GM18858 (cell line): ENCODE measurements around the gene ELL.
A peak's percentile ranks its signal among the peaks of the same experiment; 100 is the strongest.
"Not testable (repeated sequence)": the region's sequence is repeated elsewhere in the genome, so short reads cannot be mapped to it uniquely, and the experiment has no call there.

ENCODE experiments used
- ATAC-seq: cut with Tn5 transposase; IDR thresholded peaks from one replicate; pipeline ENCODE4 v1.9.1; 2021; ENCODE audit not compliant: unreplicated experiment

The ELL gene

DNA sequence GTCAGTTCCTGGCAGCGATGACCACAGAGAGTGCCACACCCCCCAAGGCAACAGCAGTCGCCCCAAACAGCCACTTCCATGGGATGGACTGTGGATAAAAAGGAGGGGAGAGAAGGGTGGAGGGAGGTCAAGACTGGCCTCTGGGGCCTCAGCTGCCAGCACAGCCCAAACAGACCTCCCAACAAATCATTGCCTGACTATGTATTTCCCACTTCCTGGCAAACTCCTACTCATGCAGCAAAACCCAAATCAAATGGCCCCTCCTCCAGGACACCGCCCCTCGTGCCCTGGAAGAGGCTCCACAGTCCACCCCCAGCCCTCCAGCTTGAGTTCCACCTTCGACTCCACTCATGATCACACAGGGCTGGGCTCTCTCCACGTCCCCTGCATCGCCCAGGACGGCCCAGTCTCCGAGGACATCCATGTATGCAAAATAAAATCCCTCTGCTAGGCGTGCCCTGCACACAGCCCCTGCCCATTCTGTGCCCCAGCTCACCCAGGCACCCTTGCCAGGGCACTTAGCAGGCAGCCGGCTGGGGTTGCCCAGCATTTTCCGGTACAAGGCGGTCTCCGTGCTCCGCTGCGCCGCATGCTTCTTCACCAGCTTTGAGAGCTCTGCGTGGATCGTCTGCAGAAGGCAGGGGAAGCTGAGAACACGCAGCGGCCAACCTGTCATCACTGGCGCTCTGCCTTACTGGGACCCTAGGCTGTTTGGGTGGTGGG is 10.5 kb upstream of the ELL start:
- ATAC-seq, result no peak

DNA sequence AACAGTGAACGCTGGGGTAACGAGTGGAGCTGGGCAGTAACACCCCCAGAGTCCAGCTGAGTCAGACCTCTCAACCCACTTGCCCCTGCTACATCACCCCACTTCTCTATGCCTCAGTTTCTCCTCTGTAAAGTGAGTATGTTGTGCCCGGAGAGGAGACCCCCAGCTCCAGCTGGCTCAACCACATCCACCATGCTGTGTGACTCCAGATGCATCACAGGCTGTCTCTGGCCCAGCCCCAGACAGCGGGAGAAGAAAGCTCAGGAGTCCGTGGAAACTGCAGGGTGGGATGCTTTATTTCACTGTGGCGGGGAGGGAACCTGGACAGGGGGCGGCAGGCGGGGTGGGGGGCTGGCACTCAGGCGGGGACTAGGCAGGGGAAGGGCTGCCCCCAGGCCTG is 9.6 kb upstream of the ELL start:
- no peak for ATAC-seq

DNA sequence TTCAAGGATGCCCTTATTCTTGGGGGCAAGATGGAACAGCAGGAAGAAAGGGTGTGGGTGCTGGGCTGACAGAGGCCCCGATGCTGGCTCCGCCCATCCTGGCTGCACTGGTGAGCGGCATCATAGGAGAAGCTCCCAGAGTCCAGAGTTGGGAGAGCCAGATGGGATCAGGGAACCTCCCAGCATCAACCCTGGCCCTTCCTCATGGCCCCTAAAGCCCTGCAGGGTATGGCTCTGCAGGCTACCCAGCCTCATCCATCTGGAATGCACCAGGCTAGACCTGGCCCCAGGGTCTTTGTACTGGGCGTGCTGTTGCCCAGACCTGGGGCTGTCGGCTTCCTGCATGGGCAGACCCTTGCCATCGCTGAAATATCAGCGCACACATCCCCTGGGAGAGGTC is 7.9 kb upstream of the ELL start:
- ATAC-seq, result no peak

DNA sequence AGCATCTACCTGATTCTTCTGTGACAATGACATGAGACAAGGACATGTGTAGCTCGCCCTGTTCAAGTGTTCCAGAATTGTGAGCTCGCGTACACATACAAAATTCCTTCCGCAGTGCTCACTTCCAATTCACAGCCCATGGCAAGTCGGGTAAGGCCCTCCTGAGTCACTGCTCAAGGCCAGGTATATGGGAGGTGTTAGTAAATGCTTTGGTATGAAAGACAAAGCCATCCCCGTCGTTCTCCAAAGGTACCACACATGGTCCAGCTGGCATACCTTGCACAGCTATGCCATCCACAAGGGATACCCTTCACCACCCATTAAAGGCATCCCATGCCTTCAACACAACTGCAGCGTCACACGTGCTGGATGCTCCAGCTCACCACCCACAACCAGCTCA is 4.4 kb upstream of the ELL start:
- no peak for ATAC-seq

DNA sequence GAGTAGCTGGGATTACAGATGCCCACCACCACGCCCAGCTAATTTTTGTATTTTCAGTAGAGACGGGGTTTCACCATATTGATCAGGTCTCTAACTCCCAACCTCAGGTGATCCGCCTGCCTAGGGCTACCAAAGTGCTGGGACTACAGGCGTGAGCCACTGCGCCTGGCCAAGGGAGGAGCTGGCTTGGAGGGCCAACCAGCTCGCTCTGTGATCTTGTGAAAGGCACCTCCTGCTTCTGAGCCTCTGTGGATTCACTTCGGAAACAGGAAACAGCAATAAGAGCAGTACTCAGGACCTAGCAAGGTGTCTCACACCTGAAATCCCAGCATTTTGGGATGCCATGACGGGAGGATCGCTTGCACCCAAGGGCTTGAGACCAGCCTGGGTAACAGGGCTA is 2.0 kb upstream of the ELL start:
- no peak for ATAC-seq

DNA sequence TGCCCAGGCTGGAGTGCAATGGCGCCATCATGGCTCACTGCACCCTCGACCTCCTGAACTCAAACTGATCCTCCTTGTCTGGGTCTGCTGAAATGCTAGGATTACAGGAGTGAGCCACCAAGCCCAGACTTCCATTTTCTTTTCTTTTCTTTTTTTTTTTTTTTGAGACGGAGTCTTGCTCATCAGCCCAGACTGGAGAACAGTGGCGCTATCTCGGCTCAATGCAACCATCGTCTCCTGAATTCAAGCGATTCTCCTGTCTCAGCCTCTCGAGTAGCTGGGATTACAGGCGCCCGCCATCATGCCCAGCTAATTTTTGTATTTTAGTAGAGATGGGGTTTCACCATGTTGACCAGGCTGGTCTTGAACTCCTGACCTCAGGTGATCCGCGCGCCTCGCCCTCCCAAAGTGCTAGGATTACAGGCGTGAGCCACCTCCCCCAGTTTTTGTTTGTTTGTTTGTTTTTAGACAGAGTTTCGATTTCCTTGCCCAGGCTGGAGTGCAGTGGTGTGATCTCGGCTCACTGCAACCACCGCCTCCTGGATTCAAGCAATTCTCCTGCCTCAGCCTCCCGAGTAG is 1.1 kb upstream of the ELL start:
- not testable (repeated sequence) for ATAC-seq

DNA sequence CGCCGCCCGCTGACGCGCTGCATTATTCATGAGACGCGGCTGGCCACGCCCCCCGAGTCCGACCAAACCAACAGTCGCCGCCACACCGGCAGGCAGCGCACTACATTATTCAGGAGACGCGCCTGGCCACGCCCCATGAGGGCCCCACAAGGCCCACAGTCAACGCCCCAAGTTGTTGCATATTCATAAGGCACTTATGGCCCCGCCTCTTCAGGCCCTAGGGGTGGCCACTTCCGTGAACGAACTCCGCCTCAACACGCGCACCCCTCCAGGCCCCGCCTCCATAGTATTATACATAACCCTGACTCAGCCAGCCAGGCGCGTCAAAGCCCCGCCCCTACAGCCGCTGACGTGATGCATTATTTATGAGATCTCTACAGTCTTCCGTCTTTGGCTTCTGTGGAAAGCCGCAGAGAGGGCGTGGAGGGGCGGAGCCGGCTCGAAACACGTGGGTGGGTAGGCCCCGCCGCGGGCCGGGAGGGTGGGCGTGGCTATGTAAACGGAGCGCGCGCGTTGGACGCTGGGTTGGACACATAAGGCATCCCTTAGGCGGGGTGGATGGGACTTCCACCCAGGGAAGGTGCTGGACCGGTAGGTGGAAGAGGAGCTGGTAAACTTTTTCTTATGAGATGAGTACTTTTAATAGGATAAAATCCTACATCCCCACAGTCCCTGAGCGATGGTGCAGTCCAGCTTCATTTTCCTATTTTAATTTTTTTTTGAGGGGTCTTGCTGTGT is 423 bp upstream of the ELL start:
- peak; percentile 76 for ATAC-seq

DNA sequence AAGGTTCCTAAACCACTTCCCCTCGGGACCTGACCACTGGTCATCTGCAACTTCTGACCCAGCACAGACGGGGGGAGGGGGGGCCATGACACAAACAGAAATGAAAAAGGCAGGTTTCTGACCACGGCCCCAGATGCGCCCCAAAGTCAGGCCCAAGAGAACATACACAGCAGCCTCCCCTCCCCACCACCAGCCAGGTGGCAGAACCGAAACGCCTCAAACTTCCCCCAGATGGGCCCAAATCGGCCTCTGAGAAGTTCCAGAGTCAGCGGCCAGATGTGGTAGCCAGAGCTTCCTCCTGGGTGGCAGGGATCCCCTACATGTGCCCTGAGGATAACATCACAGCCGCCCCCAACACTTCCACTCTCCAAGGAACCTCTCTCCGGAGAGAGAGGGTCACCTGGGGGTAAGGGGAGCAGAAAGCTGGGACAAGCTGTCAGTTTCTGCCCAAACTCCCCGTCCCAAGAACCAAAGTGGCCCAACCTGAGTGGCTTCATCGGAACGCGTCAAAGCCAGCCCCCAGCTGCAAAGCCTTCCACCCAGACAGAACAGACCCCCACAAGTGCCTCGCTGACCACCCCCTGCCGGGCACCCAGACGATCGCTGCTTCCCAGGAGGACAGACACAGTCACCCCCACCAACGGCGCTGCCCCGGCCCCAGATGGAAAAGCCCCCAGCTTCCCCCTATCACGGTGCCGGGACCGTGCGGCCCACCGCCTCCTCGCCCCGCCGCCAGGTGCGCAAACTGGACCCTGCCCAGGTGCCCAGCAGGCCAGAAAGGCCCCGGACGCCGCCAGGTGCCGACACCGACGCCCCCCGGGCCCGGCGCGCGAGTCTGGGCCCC is 800 bp downstream of the ELL start:
- ATAC-seq, result no peak

DNA sequence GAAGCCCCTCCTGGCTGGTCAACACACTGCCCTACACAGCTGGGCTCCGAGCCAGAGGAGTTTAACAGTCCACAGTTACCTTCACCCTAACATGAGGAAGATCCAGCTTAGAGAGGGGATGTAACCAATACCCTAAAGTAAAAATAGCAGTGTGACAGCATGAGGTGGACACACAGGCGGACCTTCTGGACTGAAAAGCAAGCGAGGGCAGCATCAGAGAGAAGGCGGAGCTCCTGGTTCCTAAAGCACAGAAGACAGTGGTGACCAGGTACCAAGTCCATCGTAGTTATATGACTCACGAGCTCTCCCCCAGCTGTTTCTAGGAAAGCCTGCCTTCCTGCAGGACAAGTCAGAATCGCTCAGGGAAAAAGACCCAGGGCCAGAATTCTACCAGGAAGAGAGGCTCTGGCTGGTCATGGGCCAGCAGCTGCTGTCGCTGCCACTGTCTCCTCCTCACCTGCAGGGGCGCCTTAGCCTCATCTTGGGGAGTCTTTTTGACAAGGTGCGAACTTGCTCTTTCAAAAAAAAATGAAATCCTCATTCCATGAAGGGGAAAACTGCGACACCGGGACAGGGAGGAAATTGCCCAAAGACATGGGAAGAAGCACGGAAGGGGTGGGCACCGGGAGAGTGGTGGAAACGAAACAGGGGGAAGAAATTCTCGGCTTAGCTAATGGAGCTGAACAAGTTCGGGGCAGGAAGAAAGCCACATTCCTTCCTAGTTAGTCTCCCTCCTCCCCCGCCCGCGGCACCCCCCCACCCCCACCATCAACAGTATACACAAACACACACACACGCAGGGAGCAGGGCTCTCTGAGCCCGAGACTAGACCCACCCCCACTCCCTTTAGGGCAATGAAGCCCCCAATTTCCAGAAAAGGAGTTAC is 1.7 kb downstream of the ELL start:
- no peak for ATAC-seq

DNA sequence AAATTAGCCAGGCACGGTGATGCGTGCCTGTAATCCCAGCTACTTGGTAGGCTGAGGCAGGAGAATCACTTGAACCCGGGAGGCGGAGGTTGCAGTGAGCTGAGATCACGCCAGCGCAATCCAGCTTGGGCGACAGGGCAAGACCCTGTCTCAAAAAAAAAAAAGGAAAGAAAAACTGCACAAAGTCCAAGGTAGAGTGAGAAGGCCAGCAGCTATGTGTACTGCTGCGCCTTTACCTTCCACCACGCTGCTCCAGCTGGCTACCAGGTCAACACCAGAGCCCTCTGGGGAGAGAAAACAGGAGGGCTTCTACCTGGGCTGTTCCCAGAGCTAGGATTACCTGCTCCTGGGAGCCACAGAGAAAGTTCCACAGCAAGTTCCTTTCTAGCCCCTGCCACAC is 3.2 kb downstream of the ELL start:
- no peak for ATAC-seq

DNA sequence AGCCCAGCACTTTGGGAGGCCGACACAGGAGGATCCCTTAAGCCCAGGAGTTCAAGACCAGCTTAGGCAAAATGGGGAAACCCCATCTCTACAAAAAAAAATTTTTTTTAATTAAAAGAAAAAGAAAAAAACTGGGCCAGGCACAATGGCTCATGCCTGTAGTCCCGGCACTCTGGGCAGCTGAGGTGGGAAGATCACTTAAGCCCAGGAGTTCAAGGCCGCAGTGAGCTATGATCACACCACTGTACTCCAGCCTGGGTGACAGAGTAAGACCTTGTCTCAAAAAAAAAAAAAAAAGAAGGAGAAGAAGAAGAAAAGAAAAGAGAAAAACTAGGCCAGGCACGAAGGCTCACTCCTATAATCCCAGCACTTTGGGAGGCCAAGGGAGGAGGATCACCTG is 4.3 kb downstream of the ELL start:
- ATAC-seq, result no peak

DNA sequence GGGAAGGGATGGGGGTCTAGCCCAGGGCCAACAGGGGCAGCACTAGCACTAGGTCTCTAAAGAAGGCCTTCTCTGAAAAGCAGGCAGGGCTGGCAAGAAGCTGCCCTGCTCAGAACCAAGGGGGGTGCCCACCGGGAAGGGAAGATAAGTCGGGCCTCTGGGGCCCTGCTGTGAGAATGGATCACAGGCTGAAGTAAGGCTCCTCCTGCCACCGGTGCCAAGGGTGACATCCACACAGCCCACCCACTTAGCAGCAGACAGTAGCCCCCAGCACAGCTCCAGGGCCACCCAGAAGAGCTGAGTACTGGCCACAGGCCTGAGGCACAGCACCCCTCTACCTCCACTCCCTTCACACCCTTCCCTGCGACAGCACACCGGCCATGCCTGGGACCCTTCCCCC is 5.9 kb downstream of the ELL start:
- no peak for ATAC-seq

DNA sequence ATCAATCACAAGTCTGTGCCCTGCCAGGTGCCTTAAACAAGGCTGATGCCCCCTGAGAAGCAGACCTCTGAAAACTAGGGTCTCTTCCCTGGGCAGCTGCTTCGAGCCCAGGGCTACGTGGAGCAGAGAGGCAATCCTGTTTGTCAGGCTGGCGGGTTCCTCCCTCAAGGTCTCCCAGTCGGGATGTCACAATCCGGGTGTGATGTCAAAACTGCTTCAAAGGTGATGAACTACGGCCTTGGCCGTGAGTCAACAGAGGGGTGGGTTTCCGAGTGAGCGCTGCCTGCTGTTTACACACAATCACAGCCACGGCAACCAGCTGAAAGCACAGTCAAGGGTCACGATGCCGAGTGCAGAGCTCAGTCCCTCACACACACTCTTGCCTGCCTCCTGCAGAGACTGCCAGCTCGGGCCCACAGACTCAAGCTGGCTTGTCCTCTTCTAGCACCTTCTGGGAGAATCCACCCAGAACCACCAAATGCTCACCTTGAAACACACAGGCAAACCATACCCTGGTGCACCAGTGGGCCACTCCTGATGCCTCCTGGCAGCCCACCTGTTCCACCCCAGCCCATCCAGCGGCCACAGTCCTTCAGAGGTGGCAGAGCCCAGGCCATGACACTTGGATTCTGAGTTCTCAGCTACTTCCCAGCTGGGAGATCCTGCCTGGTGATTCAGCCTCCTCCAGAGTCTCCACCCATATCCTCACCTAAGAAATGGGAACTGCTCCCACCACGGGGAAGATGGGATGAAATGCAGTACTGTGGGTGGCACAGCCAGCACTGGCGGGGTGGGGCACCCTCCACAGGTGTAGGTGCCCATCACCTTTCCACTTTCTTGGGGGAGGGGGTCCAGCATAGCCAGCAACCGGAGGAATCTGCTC is 6.8 kb downstream of the ELL start:
- no peak for ATAC-seq

DNA sequence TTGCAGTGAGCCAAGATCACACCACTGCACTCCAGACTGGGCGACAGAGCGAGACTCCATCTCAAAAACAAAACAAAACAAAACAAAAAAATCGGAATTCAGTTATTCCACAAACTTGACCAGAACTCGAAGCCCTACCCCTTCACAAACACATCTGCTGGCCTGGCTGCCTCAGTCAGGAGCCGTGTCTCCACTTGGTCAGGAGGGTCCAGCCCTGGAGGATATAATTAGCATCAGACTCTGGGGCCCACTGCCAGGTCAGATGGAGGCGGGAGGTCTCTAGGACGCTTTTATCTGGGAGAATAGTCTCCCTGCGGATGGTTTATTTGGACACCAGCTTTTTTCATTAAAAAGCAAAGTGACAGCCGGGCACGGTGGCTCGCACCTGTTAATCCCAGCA is 8.0 kb downstream of the ELL start:
- no peak for ATAC-seq

DNA sequence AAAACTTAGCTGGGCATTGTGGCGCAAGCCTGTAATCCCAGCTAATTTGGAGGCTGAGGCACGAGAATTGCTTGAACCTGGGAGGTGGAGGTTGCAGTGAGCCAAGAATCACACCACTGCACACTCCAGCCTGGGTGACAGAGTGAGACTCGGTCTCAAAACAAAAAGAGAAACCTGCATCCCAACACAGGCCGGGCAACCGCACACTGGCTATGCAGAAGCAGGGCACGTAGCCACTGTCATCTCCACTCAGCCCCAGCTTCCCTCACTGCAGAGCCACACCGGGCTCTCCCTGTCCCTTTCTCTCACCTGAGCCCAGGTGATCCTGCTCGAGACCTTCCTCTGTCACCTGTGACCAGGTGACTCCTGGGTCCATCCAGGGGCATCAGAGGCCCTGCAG is 11.7 kb downstream of the ELL start:
- no peak for ATAC-seq

DNA sequence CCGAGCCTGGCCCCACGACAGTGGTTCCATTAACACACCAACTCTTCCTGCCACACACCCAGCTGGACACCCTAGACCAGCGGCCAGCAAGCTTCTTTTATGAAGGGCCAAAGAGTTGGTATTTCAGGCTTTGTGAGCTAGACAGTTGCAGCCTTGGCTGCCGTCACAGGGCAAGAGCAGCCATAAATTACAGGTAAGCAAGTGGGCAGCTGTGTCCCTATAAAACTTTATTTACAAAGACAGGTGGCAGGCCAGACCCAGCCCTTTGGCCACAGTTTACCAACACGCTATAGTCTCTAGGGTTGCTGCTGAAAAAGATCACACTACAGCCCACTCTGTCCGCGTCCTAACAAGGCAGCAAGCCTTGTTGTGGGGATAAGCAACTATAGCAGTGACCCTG is 13.3 kb downstream of the ELL start:
- ATAC-seq, result no peak

DNA sequence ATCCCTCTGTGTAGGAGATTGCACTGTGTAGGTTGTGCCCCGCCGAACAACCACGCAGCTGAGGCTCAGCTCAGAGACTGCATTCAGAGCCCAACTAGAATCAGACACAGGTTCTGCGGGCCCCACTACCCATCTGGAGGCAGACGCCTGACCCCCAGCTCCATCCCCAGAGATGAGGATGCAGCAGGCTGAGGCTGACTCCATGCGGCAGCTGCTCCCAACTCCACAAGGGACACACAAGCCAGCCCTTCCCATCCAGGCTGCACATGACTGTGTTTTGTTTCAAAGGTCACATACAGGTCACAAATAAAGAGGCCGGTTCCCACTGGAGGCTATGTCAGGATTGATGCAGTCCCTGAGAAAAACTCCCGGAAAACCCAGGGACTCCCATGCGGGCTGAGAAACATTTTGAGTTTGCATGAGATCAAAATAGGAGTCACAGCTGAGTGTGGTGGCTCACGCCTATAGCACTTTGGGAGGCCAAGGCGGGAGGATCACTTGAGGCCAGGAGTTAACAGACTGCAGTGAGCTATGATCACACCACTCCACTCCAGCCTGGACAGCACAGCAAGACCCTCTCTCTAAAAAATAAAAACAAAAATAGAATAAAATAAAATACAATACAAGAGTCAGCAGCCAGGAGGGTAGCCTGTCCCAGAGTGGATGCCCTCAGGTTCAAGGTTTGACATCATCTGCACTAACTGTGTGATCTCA is 14.0 kb downstream of the ELL start:
- ATAC-seq, result no peak

DNA sequence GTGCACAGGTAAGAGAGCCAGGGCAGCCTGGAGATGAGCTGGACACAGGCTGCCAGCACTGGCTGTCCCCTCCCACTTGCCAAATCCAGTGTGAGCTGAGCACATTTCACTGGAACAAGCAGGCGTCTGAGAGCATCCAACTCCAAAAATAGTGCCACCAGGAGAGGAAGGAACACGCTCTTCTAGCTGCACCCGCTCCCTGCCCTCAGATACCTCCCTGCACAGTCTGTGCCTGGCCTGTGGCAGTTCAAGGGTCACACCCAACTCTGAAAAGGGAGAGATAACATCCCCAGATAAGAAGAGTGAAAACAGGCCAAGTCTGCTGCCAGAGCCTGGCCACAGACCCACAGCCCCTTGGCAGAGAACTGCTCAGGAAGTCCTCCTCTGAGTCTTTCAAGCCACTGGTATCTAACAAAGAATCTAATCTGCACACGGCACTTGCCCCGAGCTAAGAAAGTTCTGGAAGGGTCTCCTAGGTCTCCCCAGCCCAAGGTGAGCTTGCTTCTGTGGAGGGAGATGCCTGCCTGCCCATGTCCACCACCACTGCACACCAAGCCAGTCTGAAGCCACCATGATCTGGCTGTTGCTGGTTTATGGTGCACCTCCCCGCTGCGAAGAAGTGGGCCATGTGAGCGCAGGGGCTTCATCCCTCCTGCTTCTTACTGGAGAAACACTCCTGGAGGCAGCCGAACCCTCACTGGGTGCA is 14.7 kb downstream of the ELL start:
- ATAC-seq, result no peak
